GM18505 (cell line): Measurements from ENCODE around the gene FSCN2.

Experiments used
- ATAC-seq: cut with Tn5 transposase; IDR thresholded peaks from one replicate; pipeline ENCODE4 v1.9.1; 2021; ENCODE audit not compliant: unreplicated experiment
- POLR2A ChIP-seq: IDR thresholded peaks from 4 replicates; pipeline ENCODE4 v1.6.1; 2011; ENCODE audit warnings: borderline replicate concordance; ENCODE audit not compliant: insufficient read depth, insufficient read length; ENCODE audit errors: extremely low read depth

FSCN2 gene

DNA sequence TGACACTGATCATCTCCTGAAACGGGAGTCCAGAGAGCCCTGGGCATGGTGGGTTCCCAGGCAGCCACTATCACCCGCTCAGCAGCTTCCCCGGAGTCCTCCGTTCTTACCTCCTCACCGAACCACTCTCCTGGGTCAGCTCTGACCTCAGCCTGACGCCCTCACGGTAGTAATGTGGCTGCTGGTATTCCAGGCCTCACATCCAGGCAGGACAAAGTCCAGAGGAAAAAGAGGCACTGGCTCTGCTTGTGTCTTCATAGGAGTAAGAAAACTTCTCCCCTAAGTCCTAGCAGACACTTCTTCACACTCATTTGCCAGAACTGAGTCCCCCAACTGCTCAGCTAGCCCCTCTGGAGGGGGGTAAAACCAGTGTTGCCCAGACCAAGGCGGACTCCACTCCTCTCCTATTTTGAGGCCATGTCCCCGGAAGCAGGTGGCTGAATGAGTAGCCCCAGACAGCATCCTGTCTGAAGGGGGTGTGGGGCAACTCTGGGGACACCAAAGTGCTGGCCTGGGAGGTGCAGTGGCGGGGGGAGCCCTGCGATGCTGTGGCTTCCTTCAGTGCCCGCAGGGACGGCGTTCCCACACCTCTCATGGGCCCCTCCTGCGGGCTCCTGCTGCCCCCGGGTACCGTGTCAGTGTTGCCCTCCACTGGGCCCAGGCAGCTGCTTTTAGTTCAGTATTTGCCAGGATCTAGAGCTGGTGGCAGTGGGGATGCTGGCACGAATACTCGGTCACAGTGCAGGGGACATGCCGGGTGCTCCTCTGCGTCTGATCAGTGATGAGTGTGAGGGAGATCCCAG is 5.4 kb downstream of the FSCN2 start:
- TF ChIP-seq POLR2A = no peak
- no peak for ATAC-seq

DNA sequence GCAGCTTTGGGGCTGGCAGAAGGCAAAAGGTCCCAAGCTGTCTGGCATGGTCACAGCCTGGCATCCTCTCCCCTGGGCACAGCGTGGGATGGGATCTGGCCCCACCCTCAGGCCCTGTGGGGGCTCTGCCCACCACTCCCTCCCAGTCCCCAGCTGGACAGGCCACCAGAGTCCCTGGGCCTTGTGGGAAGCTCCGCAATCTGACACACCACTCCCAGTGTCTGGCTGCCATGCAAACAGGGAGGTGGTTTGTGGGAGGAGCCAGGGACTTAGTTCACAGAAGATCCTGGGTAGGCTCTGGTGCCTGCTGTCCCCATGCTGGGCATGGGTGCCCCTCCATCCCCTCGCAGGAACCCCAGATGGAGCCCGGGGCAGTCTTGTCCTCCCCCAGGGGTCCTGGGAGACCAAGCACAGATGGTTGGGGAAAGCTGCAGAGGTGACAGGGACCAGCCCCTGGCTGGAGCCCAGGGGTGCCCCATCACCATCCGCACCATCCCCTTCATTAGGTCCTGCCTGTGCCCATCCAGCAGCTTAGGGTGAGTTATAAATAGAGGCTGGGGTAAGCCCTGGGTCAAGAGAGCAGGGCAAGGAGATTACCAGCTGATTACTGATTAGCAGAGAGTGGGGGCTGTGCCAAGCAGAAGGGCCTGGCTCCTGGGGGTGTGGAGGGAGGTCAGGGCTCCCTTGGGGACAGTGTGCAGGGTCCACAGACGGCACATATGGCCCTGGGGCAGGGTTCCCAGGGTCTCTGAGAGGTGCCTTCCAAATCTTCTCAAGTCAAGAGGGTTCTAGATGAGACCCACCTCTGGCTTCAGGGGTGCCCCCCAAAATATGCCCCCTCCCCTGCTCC is 6.2 kb downstream of the FSCN2 start:
- no peak for TF ChIP-seq POLR2A
- ATAC-seq = no peak

DNA sequence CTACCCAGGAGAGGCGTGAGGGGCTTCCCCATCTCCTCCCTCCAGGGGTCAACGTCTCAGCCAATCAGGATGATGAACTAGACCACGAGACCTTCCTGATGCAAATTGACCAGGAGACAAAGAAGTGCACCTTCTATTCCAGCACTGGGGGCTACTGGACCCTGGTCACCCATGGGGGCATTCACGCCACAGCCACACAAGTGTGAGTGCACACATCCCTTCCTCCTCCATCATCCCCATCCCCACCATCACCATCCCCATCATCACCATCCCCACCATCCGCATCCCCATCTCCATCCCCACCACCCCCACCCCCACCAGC is 6.8 kb downstream of the FSCN2 start:
- no peak for TF ChIP-seq POLR2A
- no peak for ATAC-seq

DNA sequence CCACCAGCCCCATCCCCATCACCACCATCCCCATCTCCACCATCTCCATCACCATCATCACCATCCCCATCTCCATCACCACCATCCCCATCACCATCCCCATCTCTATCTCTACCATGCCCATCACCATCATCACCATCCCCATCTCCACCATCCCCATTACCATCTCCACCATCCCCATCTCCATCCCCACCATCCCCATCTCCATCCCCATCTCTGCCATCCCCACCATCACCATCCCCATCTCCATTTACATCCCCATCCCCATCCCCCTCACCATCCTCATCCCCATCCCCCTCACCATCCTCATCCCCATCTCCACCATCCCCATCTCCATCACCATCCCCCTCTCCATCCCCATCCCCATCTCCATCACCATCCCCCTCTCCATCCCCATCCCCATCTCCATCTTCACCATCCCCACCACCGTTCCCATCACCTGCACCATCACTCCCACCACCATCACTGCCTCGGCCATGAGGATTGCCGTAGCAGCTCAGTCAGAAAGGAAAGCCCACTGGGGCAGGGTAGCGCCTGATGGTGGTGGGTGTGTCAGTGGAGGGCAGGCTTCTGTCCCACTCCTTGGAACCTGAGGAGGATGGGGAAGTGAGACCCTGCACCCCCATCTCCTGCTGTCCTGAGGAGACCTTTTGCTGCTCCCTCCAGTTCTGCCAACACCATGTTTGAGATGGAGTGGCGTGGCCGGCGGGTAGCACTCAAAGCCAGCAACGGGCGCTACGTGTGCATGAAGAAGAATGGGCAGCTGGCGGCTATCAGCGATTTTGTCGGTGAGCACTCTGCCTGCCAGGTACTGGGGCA is 7.5 kb downstream of the FSCN2 start:
- no peak for ATAC-seq
- TF ChIP-seq POLR2A = no peak

DNA sequence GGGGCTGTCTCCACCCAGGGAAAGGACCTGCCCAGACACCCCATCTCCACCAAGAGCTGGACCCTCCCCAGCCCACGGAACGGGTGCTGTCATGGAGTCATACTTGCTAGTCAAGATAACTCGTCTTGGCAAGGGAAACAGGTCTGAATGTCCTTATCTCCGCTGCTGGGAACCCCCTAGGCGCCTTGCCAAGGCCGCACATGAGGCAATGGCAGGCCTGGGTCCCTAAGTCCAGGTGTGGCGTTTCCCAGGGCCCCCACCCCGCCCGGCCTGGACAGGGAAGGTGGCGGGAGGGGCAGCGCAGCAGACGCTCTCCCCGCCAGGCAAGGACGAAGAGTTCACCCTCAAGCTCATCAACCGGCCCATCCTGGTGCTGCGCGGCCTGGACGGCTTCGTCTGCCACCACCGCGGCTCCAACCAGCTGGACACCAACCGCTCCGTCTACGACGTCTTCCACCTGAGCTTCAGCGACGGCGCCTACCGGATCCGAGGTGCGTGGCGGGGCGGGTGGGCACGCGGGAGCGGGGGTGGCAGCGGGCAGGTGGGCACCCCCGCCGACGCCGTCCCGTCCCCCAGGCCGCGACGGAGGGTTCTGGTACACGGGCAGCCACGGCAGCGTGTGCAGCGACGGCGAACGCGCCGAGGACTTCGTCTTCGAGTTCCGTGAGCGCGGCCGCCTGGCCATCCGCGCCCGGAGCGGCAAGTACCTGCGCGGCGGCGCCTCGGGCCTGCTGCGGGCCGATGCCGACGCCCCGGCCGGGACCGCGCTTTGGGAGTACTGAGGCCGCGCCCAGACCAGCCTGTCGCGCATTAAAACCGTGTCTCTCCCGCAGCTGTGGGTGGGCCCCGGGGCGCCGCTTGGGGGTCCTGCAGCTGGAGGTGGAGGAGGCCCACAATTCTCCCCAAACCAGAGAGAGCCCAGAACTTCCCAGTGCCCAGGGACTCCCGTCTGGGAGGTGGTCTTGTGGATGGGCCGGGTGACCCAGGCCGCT is 8.4 kb downstream of the FSCN2 start:
- no peak for ATAC-seq
- TF ChIP-seq POLR2A = no peak

DNA sequence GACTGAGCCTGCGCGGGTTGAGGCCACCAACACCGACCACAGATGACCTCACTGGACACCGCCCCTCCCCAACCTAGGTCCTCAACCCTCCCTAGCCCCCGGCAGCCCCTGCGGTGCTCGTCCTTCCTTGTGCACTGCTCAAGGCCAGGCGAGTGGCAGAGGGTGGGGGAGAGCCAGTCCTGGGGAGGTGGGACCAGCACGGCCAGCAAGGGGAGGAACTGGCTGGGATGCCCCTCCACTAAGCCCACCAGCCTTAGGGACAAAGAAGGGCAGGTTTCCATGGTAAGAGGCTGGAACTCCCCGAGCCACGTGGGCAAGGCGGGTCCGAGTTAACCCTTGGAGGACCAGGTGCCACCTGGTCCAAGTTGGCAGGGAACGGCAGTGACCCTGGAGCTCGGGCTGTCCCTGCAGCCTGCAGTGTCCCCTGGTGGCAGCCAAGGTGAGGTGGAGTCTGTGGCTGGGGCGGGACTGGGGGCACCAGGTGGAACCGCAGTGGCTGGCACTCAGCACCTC is 9.2 kb downstream of the FSCN2 start:
- TF ChIP-seq POLR2A = no peak
- ATAC-seq = no peak

DNA sequence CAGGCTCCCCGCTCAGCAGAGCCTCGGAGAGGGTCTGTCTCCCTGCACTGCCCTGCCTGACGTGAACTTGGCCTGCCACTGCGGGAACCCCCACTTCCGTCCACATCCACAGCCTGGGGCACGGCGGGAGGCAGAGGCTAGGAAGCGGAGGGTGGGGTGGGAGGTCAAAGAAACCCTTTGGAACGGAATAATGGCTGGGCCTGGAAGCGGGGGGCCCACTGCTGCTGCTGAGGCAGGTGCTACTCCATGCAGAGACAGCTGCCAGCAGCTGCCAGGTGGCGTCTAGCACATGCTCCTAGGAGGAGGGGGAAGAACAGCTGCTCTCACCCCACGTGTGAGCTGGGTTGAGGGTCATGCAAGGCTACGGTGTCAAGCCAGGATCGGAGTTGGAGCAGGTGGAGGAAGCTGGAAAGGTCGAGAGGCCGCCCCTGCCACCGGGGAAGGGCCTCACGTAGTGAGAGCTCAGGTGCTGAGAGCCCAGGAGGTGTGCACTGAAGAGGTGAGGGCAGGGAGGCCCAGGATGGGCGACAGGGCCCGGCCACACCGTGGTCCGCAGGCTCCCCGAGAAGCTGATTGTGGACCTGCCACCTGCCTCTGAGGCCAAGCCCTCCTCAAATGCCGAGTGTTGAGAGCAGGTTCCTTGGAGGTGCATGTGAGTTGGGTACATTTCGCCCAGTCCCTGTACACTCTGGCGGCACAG is 9.8 kb downstream of the FSCN2 start:
- TF ChIP-seq POLR2A = no peak
- ATAC-seq = no peak

DNA sequence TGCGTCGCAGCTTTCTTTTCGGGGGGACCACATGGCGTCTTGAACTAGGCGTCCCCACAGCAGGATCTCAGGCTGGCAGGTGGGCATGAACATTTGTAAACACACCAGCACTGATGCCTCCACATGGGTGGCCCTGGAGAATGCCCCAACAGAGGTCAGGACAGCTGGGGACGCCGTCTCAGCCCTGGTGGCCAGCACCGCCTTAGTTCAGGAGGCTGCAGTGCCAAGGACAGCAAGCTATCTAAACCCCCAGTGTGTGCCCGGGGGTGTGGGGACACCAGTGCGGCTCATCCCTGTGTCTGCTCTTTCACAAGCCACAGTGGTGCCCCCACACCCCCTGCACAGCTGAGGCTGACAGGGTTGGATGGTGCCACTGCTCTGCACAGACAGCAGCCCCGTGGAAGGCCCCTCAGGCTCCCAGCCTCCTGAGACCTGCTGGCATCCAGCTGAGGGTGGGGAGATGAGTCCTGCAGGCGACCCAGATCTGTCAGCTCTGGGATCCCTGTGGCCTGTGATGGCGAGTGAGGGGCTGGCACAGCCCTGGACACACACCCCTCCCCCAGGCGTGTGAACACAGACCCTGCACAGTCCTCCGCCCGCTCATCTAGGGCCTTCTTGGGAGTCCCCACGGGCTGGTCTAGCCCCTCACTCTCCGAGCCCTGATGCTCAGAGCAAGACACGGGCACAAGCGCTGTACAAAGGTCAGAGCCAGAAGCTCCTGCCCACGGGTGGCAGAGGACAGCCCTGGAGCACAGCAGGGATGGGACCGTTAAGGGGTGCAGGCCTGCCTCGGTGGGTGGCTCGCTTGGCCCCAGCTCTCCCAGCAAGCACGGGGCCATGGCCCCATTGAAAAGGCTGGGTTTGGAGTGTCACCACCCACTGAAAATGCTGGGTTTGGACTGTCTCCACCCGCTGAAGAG is 10.7 kb downstream of the FSCN2 start:
- TF ChIP-seq POLR2A = no peak
- ATAC-seq = no peak

DNA sequence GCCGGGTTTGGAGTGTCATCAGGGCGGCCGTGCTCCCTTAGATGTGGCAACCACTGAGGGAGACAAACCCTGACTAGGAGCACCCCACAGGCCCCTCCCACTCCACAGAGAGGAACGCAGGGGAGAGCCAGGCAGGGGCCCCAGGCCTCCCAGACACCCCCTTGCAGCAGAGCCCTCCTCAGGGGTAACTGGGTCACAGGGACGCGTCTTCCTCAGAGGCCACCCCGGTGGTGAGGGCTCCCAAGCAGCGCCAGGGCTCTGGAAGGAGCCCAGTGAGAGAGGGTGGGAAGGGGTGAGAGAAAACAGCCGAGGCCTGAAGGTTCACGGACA is 11.4 kb downstream of the FSCN2 start:
- TF ChIP-seq POLR2A = no peak
- no peak for ATAC-seq

DNA sequence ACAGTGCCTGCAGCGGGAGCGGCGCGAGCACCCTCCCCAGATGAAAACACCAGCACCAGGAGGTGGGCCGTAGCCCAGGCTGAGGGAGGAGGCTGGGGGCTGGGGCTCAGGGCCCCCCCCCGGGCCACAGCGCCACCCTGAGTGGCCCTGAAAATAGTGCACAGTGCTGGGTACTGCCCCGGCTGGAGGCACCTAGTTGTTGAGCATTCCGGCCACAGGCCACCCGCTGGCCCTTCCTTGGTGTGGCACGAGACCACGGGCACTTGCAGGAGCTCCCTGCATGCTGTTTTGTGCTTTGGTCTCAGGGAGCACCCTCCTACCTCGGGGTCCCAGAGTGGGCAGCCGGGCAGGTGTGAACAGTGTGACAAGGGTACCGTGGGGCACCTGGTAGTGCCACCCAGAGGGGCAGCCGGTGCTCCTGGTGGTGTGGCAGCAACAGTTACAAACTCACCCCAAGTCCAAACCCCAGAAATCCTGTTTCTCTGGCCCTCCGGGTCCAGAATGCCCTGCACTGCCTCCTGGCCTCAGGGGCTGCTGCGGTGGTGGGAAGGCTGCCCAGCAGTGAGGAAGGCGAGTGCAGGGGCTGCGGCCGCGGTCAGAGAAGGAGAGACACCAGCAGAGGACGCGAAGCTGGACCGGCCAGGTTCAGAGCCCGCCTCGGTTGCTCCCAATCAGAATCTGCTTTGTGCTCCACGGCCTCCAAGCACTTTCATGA is 11.9 kb downstream of the FSCN2 start:
- TF ChIP-seq POLR2A = peak; percentile 26

More for the DNA sequence above, 11.9 kb downstream of the FSCN2 start:
- no peak for ATAC-seq
